GM18507 (cell line): ENCODE measurements around the gene CAPN14.

ENCODE experiments used
- DNase-seq: peaks from one replicate; pipeline ENCODE4 v3.0.0; 2011; ENCODE audit warnings: low read depth; ENCODE audit not compliant: insufficient read length; ENCODE audit errors: extremely low spot score
- FAIRE-seq: peaks from 2 replicates; lab custom pipeline; 2011; peaks lifted over from hg19 to GRCh38; lab: Jason Lieb, UNC

The CAPN14 gene

DNA sequence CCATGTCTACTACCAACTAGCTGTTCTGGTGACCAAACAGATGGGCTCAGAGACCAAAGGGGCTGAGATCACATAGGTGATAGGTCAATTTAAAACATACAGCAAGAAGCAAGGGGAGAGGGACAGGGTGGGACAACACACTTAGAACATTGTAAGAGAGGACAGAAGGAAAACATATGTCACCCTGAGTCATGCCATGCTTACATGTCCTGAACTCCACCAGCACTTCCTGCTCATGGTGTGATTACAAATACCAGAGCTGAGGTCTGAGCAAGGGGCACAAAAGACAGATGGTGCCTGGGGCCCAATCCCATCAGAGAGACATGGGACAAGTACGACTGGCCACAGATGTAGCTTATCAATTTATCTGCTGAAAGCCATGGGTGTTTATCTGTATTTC is 50.4 kb downstream of the CAPN14 start:
- FAIRE-seq: no peak
- DNase-seq: no peak

DNA sequence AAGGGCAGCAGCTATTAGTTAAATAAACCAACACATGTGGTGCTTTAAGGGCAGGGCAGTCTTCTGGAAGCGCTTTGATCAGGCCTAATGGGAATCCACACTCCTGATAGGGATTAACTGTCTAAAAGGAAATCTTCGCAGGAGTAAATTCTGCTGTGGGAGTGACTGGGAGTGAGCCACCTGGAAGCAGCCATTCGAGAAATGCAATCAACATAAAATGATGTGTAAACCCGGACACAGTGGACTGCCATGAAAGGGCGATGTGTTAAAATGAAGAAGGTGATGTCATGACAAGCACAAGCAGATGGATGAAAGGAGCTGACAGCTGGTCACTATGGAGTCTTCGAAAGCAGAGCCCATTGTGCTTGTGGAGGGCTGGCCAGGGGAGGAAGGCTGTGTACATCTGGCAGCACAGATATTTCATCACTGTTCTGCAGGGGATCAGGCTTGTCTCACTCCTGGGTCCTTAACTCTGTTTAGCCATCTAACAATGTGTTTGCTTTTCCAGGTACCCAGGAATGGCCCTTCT is 54.2 kb downstream of the CAPN14 start:
- FAIRE-seq (no peak), DNase-seq (no peak)

DNA sequence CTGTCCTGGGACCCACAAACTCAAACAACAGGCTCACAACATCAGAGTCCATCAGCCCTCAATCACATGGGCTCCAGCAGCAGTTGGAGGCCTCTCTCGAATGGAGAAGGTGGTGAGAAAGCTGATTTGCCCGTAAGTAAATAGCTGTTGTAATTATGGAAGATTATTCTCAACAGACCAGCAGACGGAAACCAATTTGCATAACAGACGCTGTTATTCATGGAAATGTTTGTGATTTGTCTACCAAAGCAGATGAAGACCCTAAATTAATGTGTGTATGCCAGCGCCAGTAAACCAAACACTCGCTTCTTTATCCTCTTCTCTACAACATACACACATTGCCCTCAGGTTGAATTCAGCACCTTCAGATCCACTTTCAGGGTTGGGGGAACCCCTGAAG is 55.7 kb downstream of the CAPN14 start:
- no peak for FAIRE-seq
- no peak for DNase-seq

DNA sequence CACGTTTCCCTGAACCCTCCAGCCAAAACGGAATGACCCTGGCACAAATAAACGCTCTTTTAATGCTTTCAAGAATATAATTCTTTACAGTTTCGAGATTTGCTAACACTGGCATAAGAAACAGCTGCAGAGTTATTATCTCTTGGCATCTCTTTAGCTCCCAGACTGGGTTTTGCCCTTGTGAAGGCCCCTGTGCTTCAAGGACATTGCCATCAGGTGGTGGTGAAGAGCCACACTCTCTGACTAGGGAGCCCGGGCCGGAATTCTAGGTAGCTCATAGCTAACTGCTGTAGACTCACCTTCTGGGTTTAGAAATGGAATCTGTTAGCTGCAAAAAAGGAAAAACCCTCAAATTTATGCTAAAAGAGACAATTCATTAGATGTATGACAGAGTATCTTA is 65.8 kb downstream of the CAPN14 start:
- FAIRE-seq: no peak
- no peak for DNase-seq

DNA sequence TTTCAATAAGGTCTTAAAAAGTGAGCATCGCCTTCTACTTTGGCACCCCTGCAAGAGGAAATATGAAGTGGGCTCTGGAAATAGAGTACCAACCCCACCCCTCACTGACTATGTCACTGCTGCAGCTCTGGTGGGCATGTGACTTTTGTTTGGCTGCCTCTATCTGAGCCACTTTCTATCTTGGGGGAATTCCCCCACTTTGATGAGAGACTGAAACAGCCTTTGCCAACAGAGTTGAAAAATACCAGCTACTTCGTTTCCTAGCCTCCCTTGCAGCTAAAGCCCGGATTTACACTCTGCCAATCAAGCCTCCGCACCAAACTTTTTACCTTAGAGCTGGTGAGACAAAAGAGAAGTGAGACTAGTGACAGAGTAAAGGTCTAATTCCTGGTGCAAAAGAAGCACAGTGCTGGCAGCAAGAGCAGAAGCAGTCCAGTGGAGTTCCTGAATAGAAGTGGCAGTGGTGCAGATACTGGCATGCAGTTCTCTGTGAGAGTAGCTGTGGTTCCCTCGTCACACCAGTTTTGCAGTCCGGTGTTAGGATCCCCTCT is 67.1 kb downstream of the CAPN14 start:
- FAIRE-seq (no peak), DNase-seq (no peak)

DNA sequence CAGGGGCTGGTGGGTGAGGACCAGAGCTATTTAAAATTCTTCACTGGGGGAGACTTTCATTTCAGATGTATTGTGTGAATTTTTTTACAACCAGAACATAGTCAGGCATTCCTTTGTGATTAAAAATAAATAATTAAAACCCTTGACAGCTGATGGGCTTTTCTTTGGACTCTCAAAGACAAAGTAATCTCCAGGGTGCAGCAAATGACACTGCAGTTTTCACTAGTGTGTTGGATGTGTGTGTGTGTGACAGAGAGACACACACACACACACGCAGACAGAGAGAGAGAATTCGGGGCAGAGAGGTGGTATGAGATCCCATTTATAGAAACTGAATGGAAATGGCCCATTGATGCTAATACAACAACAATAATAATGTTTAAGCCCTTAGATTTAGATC is 68.8 kb downstream of the CAPN14 start:
- DNase-seq: no peak
- FAIRE-seq: no peak

DNA sequence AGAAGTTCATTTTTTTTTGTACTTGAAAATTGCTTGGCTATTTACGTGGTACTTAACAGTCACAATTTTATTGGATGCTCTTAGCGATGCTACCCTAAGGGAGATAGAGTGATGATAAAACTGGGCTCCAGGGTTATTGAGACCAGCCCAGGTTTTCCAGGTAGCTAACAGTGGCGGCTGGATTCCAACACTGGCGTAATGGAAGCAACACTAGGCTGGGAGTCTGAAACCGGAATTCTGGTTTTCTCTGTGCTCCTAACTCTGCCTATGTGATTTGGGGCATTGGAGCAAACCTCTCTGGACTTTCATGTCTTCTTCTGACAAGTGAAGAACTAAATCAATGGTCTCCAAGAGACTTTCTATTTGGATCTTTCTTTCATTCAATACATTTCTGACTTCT is 69.7 kb downstream of the CAPN14 start:
- DNase-seq (no peak), FAIRE-seq (no peak)

DNA sequence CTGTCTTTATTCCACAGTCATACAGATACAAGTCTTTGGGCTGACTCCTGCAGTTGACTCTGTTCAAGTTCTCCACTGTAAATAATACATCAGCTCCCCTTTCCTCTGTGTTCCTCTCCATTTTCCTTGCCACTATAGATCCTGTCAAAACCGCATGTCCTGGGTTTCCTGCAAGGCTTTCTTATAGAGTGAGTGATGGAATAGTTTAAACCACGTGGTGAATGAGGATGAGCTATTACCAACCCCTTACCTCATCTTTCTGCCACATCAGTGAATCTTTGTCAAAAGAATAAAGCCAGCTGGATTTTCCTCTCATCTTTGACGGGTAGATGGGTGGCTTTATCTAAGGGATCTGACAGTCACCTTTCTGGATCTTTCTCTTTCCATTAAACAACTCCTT is 75.2 kb downstream of the CAPN14 start:
- FAIRE-seq: no peak

DNA sequence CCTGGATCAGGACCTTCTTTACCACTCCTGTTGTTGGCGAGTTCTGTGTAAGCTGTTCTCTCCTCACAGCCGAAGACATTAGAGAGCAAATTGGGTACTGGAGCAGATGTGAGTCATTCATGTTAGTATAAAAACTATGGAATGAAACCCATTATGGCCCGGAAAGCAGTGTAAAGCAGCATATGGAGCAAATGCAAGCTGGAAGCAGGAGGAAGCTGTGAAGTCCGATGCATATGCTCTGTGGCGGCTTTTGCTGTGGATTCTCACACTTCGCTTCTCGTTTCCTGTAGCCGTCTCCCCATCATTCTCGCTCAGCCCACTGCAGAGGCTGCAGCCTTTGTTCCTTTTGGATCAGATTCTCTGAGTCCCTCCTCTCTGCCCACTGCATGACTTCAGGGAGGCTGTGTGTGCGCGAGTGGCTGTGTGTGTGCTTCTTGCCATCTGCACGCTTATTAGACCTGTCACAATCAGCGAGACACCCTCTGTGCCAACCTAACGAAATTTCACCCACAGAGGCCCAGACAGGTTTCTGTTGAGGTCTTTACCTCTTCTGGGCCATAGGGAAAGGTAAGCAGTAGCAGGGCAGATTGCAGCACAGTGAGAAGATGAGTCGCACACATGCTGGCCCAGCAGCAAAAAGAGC is 75.8 kb downstream of the CAPN14 start:
- FAIRE-seq (no peak), DNase-seq (no peak)

More for the DNA sequence above, 75.2 kb downstream of the CAPN14 start:
- no peak for DNase-seq

DNA sequence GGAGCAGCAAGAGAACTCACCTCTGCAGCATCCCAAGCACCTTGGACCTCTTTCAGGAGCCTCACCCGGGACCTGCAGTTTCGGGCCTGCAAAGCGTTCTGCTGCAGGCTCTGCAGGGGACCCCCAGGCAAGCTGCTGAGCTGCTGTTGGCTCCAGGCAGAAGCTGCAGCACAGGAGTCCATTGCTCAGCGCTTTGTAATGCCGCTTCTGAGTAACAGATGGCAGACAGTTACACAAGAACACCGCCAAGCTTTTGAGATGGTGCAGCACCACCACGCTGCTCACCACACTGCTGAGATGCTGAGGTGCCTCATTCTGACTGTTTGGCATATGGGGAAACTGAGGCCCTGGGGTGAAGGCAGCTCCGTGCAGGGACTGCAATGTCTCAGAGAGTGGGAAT is 77.2 kb downstream of the CAPN14 start:
- FAIRE-seq: no peak
- DNase-seq: no peak

DNA sequence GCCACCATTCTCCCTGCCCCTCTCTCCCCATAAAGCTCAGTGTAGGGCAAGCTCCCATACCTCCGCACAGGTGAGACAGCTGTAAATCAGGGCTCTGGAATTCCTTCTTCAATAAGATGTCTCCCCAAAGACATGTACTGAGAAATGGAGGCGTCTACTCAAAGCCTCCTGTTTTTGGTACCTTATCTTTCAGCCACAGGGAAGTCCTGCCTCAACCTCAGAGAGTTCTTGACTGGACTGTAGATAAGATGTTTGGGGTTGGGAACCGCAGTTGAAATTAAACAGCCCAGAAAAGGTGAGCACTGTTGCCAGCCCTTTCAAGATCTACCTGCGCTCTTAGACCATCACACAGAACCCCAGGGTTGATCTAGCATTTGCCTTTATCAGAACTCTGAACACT is 77.6 kb downstream of the CAPN14 start:
- FAIRE-seq (no peak), DNase-seq (no peak)

DNA sequence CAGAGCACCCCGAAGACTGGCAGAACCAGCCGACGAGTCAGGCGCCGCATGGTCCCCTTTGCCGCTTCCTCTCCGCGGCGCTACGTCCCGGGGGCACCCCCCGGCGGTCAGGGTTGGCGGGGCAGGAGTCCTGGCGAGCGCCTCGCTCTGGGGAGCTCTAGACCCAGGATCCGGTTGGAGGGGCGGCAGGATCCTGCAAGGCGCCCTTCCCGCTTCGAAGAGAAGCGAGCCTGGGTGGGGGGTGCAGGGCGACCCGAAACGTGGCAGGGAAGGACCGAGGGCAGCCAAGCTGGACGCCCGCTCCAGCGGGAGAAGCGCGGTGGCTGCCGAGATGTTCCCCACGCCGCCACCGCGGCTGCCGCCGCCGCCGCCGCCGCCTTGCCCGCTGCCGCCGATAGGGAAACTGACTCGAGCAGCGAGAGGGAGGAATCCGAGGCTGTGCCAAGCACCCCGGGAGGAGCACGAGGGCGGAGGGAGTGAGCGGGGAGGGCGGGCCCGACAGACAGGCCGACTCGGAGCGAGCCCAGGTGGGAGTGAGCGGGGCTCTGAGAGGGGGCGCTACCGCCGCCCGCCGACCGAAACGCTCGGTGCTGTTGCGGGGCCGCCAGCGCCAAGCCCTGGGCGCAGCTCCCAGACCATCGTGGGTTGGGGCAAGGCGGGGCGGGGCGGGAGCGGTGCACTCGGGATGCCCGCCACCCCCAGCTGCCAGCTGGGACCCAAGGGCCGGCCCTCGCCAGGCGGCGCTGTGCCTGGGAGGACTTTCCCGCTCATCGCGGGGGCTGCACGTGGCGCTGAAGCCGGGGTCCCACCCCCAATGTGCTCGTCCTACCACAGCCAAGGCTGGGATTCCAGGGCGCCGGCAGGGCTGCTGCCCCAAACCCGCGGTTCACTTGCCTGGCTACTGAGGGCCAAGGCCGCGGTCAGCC is 79.0 kb downstream of the CAPN14 start, which contains the start of gene GALNT14:
Gene GALNT14 (minus strand): TSS at position 404 of the 926 bp plus-strand sequence. CDS start 354 bp downstream, at position 50.
- no peak for FAIRE-seq
- DNase-seq: no peak

DNA sequence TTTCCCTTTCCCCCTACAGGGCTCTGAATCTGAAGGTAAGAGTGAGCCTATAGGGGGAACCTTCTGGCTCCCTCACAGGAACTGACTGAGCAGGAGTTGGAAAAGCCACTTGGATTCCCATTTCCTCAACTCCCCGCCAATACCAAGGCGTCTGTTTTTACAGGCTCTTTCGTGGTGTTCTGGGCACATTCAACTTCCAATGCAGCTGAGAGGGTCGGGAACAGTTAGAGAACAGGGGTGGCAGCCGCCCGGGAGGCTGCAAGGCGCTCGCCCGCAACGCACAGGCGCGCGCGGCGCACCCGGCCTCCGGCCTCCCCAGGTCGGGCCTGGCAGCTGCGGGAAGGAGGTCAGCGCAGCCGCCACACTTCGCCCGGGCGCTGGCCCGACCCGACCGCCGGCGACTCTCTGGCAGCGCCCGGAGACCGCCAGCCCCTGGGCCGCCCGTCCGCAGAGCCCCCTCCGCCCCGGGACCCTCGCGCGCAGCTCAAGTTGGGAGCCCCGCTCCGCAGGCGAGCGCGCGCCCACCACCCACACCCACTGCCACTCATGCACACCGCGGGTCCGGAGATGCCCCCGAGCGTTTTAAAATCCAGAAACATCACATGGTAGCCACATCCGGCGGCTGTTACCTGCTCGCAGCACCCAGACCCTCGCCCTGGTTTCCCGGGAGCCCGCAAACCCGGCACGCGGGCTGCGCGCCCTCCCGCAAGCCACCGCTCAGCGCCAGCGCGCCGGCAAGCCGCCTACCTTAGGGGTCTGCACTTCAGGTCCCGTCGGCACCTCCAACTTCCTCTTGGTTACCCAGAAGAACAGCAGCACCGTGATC is 79.9 kb downstream of the CAPN14 start:
- no peak for FAIRE-seq

DNA sequence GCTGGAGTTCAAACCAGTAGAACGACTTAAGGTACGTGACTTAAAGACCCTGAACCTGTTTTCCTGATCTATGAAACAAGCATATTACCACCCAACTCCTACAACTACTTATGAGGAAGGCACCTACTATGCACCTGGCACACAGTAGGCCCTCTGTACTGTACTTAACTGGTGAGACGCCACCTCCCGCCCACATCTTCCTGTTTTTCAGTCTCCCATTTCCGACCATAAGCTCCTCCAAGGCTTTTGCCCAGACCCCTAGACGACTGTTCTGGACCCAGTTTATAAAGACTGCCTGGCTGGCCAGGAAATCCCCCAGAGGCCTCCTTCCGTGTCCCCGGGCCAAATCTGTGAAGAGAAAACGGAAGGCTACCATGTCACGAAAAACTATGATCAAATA is 80.6 kb downstream of the CAPN14 start:
- FAIRE-seq (no peak), DNase-seq (no peak)

More for the DNA sequence above, 79.9 kb downstream of the CAPN14 start:
- DNase-seq: no peak

DNA sequence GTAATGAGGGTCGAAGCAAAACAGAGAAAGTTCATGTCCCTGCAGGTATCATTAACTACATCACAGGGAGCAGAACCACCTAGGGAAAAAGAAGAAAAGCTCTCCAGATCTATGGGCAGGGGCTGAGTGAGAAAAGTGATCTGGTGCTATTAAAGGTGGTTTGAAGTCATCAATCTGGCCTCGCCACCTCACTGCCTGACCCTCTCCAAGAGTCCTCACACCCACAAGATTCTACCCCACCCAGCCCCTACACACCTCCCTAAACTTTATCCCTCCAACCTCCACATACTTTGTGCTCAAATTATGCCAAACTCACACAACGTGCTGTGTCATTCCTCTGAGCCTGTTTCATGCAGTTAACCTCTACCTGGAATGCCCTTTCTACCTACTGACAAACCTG is 81.3 kb downstream of the CAPN14 start:
- FAIRE-seq (no peak), DNase-seq (no peak)

DNA sequence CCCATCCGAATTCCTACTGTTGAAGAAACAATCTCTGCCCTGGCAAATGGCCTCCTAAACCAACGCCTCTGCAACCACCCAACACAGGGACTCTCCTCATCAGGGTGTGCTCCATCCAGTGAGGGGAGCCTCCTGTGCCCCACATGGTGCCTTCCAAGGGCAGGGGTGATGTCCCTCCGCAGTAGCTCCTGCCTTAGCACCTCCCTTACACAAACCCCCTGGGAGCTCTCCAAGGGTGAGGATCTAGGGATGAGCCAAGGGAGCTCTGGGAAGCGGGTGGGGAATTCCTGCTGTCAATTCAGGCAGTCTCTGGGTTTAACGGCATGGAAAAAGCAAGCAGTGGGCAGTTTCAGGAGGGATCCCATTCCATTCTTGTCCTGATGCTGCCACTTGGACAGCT is 82.8 kb downstream of the CAPN14 start:
- DNase-seq (no peak), FAIRE-seq (no peak)

DNA sequence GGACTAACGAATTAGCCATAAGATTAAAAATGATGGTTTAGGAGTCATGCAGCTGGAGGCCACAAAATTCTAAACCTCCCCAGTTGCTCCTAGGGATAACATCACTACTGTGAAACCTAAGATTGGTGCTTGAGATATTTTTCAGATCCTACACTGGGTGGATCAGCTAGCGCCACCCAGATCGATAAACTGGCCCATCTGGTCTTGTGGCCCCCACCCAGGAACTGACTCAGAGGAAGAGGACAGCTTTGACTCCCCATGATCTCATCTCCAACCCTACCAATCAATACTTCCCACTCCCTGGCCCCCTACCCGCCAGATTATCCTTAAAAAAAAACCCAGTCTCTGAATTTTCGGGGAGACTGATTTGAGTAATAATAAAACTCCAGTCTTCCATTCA is 84.5 kb downstream of the CAPN14 start:
- DNase-seq (no peak), FAIRE-seq (no peak)

DNA sequence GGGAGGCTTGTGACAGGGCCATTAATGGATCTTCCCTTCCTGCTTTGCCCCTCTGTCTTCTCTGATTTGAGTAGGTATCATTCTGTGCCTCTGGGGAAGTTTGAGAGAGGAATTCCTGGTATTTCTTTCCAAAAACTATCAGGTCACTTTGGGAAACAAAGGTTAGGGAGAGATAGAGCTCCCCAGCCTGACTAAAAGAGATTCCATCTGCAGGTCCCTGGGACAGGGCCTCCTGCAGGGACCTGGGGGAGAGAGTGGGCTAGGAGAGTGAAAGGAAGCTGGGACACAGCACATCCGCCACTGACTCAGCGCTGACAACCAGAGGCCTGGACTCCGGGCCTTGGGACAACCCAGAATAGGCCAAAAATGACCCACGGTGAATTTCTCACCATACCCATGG is 85.4 kb downstream of the CAPN14 start:
- DNase-seq (no peak), FAIRE-seq (no peak)

DNA sequence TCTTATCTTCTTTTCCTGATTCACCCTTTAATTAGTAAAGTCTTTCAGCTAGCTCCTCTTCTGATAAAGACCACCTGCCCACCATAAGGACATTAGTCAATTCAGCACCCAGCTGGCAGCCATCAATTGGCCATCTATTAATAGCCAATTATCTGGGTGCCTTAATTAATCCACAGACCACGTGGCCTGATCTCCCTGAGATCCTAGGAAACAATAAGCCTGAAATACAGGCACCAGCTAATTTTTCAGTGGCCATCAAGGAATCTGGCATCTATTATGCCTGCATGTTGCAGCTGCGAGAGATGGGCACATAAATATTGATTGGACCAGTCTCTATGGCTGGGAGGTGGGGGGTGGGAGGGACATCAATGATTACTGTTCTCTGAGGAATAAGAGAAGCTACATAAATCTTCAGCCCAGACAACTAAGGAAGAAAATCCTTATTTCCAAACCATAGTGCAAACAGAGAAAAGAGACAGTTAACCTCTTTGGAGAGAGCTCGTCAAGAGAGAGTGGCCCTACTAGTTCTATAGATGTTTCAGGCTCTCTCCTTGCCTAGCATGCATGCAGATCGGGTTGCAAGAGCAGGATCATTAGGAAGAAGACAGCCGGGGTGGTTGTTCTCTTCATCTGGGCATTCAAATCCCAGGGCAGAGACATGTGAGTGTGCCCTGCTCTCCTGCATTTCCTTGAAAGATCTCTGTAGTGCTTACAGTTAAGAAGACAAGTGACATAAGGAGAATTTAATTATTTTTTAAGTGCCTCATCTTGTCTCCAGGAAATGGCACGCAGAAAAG is 87.7 kb downstream of the CAPN14 start:
- no peak for FAIRE-seq
- no peak for DNase-seq
